HG02588 (cell line): ENCODE data around the gene FBXL19.

ENCODE experiments used
- ATAC-seq: cut with Tn5 transposase; IDR thresholded peaks from one replicate; pipeline ENCODE4 v1.9.1; 2021; ENCODE audit warnings: mild to moderate bottlenecking, moderate library complexity; ENCODE audit not compliant: unreplicated experiment

The FBXL19 gene

DNA sequence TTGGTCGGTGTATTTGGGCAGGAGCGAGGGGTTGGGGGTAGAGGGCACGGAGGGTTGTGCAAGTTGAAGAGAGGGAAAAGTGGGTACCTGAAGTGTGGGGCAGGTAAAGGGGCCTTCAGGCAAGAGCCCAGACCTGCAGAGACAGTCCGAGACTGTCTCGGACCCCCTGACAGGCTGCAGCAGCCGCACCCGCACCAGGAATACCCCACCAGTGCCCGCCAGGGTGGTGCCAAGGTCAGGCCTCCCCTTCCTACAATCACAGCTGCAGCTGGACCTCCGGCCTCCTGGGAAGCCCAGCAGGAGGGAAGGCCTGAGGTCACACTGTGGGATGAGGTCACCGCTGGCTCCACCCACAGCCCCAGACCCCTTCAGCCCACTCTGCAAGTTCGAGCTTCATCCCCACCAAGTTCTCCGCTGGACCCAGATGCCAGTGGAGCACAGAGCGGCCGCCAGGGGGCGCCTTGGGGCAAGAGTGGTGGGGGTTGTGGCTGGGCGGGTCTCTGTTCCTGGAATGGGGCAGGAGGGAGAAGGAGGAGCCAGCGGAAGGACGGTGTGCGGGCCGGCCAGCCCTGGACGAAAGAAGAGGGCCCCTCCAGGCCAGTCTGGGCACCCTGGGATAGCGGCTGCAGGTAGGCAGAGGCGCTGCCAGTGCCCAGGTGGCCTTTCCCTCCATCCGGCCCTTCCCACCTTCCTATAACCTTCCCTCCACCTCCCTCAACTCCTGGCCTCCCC, 61.5 kb downstream of the FBXL19 start, which contains the start of gene HSD3B7:
HSD3B7 (plus strand) TSS at position 539 of the 732 bp plus-strand sequence. CDS start 452 bp downstream, outside the sequence.
- no peak for ATAC-seq

GRCh38 chr16:30985401-30986128, 62.2 kb downstream of the FBXL19 start:
- ATAC-seq, result no peak

GRCh38 chr16:30986129-30986991, 63.0 kb downstream of the FBXL19 start:
- ATAC-seq, result no peak

- no peak for ATAC-seq
These were observed 64.3 kb downstream of the FBXL19 start for GRCh38 chr16:30987581-30988190.

GRCh38 chr16:30989469-30990047, 66.2 kb downstream of the FBXL19 start:
- no peak for ATAC-seq

DNA sequence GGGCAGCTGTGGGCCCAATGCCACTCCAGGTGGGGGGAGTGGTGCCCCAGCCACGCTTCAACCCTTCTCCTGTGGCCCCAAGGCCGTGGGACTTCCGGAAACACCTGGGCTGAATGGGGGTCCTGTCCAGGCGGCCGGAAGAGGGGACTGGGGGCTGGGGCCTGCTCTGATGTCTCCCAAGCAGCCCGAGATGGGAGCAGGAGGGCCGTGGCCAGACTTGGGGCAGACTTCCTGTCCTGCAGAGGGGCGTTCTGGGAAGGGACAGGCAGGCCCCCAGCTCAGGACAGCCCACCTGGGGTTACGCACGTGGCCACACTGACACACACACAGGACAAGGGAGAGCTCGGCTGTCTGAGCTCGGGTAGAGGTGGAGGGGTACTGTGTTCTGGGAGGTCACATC, 66.7 kb downstream of the FBXL19 start:
- ATAC-seq, result no peak

GRCh38 chr16:30991052-30991451, 67.7 kb downstream of the FBXL19 start:
- ATAC-seq, result no peak

DNA sequence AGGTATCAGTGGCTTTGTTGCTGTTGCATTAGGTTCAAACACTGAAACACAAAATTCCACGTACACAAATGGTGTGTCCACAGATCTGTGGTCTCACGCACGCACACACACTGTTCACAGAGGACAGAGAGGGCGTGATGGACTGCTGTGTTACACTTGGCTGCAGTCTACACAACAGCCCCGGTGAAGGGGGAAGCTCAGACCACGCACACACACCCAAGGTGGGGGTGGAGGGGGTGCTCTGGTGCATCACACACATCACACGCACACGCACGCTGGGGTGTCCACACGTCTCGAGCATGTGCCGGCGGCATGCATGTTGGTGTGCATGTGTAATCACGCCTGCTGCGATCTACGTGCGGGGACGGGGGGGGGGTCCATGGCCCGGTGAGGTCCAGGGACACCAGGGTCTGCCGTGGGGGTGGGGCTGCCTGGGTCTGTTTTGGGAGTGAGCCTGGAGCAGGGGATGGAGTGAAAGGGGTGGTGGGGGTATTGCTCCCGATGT, 69.0 kb downstream of the FBXL19 start:
- no peak for ATAC-seq

DNA sequence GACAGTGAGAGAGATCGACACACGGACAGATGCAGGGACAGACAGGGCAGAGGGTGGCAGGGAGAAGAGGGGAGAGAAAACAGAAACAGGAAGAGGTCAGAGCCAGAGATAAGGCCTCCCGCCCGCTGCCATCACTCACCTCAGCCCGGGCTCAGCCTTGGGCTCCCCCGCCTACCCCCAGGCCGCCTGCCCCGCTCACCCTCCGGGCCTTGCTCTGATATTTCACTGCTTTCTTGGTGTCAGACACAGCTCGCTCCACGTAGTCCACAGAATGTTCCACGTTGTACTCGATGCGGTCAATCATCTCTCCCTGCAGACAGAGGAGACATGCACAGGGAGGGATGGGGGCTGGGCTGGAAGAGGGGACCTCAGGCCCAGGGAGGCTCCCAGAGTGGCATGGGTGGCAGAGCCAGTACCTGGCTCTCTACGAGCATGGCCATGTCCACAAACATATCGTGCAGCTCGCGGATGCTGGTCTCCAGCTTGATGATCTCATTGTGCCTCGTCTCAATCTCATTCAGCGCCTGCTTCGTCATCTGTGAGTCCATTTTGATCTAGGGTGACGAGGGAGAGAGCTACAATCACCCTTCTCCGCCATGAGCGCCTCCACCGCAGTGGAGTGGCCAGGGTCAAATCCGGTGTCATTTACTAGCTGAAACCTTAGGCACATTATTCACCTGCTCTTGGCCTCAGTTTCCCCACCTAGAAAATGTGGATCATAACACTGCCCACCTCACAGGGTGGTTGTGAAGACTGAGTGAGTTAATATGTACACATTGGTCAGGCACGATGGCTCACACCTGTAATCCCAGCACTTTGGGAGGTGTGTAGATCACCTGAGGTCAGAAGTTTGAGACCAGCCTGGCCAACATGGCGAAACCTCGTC, 69.8 kb downstream of the FBXL19 start:
- no peak for ATAC-seq

- ATAC-seq, result no peak
These were observed 72.6 kb downstream of the FBXL19 start for GRCh38 chr16:30995927-30996323.

- ATAC-seq, result peak; percentile 7
These were observed 73.1 kb downstream of the FBXL19 start for GRCh38 chr16:30996324-30996984.

DNA sequence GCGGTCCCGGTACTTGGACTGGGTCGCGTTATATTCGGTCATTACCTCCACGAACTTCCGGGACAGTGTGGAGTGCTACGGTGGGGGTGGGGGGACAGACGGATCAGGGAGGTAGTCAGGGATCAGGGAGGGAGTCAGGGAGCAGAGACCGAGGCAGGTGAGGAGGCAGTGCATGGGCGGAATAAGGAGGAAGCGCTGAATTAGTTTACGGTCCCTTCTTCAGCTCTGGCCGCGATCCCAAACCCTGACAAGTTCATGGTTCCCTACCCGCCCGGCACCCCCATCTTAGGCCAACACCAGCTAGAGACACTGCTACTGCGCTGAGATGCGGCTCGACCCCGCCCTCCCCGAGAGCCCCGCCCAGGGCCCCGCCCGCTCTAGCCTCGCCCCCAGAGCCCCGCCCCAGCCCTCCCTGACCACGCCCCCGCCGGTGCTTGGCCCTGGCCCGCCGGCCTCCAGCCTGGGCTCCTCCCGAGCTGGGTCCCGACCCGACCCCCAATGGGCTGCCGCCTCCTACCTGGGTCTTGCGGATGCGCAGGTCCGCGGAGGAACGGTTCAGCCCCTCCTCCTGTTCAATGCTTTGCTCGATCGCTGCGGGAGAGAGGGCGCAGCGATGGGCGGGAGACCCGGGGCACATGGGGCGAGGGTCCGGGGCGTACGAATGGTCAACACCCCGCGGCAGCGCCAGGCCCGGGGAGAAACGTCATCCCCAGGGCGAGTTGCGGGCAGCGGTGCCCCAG, 73.8 kb downstream of the FBXL19 start:
- ATAC-seq, result peak; percentile 57

DNA sequence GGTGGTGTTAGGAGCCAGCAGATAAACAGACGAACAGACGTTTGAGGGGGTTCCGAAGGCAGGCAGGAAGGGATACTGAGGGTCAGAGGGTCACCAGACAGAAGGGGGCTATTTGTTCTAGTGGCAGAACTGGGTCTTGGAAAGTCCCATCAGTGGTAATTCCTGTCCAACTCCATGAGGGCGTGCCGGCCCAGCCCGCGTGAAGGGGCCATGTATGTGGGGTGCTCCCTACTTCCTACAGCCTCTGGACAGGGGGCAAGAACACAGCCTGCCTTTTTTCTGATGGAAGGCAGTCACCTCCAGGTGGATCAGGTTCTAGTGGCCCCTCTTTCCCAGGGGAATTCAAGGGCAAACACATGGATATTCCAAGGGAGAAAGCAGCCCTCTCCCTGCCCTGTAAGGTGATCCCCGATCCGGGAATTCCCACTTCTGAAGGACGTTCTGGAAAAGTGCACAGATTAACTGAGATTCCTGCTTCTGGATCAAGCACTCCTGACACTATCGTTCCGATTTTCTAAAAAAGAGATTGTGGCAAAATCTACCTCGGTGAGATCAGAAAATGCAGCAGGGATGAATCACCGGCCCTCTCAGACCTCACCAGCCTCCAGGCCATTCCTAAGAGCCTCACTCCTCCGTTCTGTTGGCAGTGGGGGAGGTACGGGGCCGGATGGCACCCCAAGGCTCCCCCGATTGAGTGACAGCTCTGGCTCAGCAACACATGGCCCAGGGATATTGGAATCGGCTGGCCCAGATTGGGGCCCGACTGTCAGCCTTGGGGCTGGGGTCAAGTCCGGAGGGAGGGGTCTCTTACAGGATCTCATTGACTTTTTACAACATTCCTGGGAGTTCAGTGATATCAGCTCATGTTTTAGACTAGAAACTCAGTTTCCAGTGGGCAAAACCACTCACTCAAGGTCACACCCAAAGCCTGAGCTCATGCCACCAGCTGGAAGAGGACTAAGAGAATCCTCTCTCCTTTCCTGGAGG, 74.6 kb downstream of the FBXL19 start:
- no peak for ATAC-seq
